Left lung (tissue), 10 donors: Measurements from ENCODE around the gene KIF26B. TPM values are rescaled to one million over a fixed set of nuclear protein-coding genes. Genes with fewer than 3 reads are reported as not detected.

Experiments
- ATAC-seq: fragments of 200-7000 bp; cut with Tn5 transposase; one replicate; pipeline ENCODE4 v1.9.1; 2020; ENCODE audit warnings: moderate library complexity
- DNase-seq, 4 donors: peaks; one replicate each; pipeline ENCODE4 v3.0.0-alpha.2; 2013 to 2020
- H3K27ac ChIP-seq, 2 donors: fragments of 200-600 bp; sonication (generic) in 1 of 2; one replicate each; pipeline versions ENCODE4 v1.5.0 to v1.8.0; 2020 to 2021
- H3K27me3 ChIP-seq, 2 donors: fragments of 200-600 bp; sonication (generic) in 1 of 2; one replicate each; pipeline versions ENCODE4 v1.5.0 to v1.8.0; 2020 to 2021
- H3K36me3 ChIP-seq, 2 donors: fragments of 200-600 bp; sonication (generic) in 1 of 2; one replicate each; pipeline versions ENCODE4 v1.5.0 to v1.8.0; 2020 to 2021
- H3K4me1 ChIP-seq, 2 donors: fragments of 200-600 bp; one replicate each; pipeline ENCODE4 v1.8.0; 2021
- H3K4me3 ChIP-seq, 2 donors: fragments of 200-600 bp; sonication (generic) in 1 of 2; one replicate each; pipeline versions ENCODE4 v1.5.0 to v1.8.0; 2020 to 2021; ENCODE audit warnings: mild to moderate bottlenecking in 1 of 2
- H3K9me3 ChIP-seq, 2 donors: fragments of 200-600 bp; sonication (generic) in 1 of 2; one replicate each; pipeline versions ENCODE4 v1.5.0 to v1.8.0; 2020 to 2021
- intact Hi-C, 2 donors: fragments of 100-400 bp; cut with DNase I; formaldehyde crosslinking; loops; one replicate each; pipeline versions ENCODE4 v1.11.2 to v1.14.2; 2022
- polyA plus RNA-seq, 6 donors: library from polyadenylated mRNA; unstranded; fragments of 120-200 nt; gene quantifications; one replicate each; pipeline ENCODE4 v1.2.1, GENCODE V29; 2013; ENCODE audit not compliant: insufficient read length in 6 of 6
- total RNA-seq, 2 donors: library from RNA; stranded (reverse); fragmentation: NEBNext Ultra II Directional; extraction: Animal tissue kit (Norgen Biotek cat#: 25700); gene quantifications; one replicate each; pipeline ENCODE4 v1.2.1, GENCODE V29; 2021
- TF ChIP-seq, protein P1 (sequence below), 2 donors: fragments of 200-600 bp; sonication (generic) in 1 of 2; IDR thresholded peaks; one replicate each; pipeline versions ENCODE4 v1.5.0 to v1.8.0; 2021; ENCODE audit warnings: antibody characterized with exemption in 2 of 2
- donor health status: DM: no; HTN: yes; CAD: no.
- donor health status: DM: no; HTN: no; CAD: no.

Gene KIF26B
- total and polyA plus RNA-seq, 8 donors = 3.9 to 28.3 (median 6.5) TPM

GRCh38 chr1:245480393-245481120 lies 325.8 kb downstream of the KIF26B start:
- TF ChIP-seq, protein P1, sequence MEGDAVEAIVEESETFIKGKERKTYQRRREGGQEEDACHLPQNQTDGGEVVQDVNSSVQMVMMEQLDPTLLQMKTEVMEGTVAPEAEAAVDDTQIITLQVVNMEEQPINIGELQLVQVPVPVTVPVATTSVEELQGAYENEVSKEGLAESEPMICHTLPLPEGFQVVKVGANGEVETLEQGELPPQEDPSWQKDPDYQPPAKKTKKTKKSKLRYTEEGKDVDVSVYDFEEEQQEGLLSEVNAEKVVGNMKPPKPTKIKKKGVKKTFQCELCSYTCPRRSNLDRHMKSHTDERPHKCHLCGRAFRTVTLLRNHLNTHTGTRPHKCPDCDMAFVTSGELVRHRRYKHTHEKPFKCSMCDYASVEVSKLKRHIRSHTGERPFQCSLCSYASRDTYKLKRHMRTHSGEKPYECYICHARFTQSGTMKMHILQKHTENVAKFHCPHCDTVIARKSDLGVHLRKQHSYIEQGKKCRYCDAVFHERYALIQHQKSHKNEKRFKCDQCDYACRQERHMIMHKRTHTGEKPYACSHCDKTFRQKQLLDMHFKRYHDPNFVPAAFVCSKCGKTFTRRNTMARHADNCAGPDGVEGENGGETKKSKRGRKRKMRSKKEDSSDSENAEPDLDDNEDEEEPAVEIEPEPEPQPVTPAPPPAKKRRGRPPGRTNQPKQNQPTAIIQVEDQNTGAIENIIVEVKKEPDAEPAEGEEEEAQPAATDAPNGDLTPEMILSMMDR (IDR thresholded peaks at IDR 0.05) = no peak
- Histone ChIP-seq H3K4me3 (no peak overlapping the region), H3K27me3 (no peaks in the 10 kb centered on the region), H3K9me3 (no peaks in the 10 kb centered on the region), H3K36me3 (no peaks in the 10 kb centered on the region), H3K4me1 (no peaks in the 10 kb centered on the region), H3K27ac (no peak overlapping the region)
- intact Hi-C loops = no loop called here
- peak; percentile 21 for ATAC-seq
- no peak for DNase-seq

- no peak overlapping the region for H3K27ac ChIP-seq
- no peaks in the 10 kb centered on the region for H3K9me3 ChIP-seq
- intact Hi-C loops = no loop called here
- DNase-seq (no peak), ATAC-seq (no peak)
- no peak overlapping the region for H3K4me3 ChIP-seq
- H3K36me3 ChIP-seq = no peaks in the 10 kb centered on the region
- TF ChIP-seq, protein P1 (IDR thresholded peaks at IDR 0.05) = no peak
- H3K27me3 ChIP-seq = no peaks in the 10 kb centered on the region
- peaks cover 0 to 2% of the 10 kb centered on the region in 2 donors for H3K4me1 ChIP-seq
Measured at GRCh38 chr1:245481261-245481660, 326.5 kb downstream of the KIF26B start.

DNA sequence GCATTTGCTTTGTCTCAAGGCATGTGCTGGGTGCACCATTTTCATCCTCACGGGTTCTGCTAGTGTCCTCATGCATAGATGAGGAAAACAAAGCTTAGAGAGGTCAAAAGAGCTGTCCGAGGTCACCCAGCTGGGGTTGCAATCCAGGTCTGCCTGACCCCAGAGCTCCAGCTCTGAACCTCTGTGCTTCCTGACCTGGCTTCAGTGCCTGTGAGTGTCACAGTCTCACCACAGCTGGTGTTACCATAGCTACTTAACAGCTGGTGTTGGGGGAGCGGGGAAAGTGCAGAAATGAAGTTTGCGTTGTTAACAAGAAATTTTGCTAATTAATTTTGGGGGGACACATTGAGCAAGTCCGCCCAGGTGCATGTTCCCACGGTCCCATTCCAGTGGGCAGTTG lies 328.5 kb downstream of the KIF26B start:
- Histone ChIP-seq H3K27me3 (no peaks in the 10 kb centered on the region), H3K4me1 (peaks cover 0 to 3% of the 10 kb centered on the region in 2 donors), H3K4me3 (no peak overlapping the region), H3K9me3 (no peaks in the 10 kb centered on the region), H3K36me3 (no peaks in the 10 kb centered on the region), H3K27ac (no peak overlapping the region)
- TF ChIP-seq, protein P1 (IDR thresholded peaks at IDR 0.05) = no peak
- ATAC-seq (no peak), DNase-seq (no peak)
- intact Hi-C loops = no loop called here

DNA sequence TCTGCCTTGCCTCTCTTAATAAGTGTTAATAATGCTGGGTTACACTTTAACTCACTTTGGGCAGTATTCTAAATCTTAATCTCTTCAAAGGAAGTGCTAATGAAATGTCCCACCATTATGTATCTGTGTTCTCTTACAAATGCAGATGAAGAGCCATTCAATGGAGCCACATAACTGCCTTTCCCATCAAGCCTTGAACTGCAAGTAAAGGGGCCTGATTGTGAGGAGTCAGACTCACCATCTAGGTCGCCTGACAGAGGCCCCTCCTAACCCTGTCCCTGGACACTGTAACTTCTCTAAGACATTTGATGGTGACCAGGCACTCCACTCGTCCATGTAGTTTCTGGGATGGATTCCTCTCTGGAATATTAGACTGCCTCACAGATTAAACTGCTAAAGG lies 329.4 kb downstream of the KIF26B start:
- Histone ChIP-seq H3K36me3 (no peaks in the 10 kb centered on the region), H3K4me1 (peaks cover 0 to 3% of the 10 kb centered on the region in 2 donors), H3K27me3 (no peaks in the 10 kb centered on the region), H3K4me3 (no peak overlapping the region), H3K27ac (no peak overlapping the region), H3K9me3 (no peaks in the 10 kb centered on the region)
- ATAC-seq = no peak
- TF ChIP-seq, protein P1 (IDR thresholded peaks at IDR 0.05) = no peak
- intact Hi-C loops = no loop called here
- DNase-seq = no peak

DNA sequence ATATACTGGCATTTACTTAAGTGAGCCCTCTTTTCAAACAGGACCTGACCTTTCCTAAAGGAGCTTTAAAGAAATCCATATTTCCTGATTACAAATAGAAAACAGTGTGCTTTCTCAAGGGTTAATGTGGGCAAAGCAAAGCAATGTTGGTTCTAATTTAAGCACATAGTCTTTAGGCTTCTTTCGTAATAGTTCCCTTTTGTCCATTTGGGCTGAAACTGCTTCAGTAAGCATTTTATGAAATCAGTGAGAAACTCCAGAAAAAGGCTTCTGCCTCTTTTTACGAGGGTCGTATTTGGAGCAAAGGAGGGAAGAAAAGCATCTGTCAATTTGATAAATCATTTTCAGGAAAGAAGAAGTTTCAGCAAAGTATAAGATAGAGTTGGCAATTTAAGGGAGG lies 331.2 kb downstream of the KIF26B start:
- intact Hi-C loops = no loop called here
- TF ChIP-seq, protein P1 (IDR thresholded peaks at IDR 0.05) = no peak
- H3K4me3 ChIP-seq = no peak overlapping the region
- H3K9me3 ChIP-seq = no peaks in the 10 kb centered on the region
- no peak overlapping the region for H3K27ac ChIP-seq
- no peaks in the 10 kb centered on the region for H3K36me3 ChIP-seq
- H3K27me3 ChIP-seq = no peaks in the 10 kb centered on the region
- DNase-seq (peak in 1 of 4 donors; percentile 37), ATAC-seq (no peak)
- peaks cover 0 to 3% of the 10 kb centered on the region in 2 donors for H3K4me1 ChIP-seq
